ENCODE data around the gene B9D1. TPM values are rescaled to one million over a fixed set of nuclear protein-coding genes. Genes with fewer than 3 reads are reported as not detected.

Gene B9D1
- total and polyA plus RNA-seq, 5 donors from 2014 or later: 1.2 to 2.1 (median 1.6) TPM

DNA sequence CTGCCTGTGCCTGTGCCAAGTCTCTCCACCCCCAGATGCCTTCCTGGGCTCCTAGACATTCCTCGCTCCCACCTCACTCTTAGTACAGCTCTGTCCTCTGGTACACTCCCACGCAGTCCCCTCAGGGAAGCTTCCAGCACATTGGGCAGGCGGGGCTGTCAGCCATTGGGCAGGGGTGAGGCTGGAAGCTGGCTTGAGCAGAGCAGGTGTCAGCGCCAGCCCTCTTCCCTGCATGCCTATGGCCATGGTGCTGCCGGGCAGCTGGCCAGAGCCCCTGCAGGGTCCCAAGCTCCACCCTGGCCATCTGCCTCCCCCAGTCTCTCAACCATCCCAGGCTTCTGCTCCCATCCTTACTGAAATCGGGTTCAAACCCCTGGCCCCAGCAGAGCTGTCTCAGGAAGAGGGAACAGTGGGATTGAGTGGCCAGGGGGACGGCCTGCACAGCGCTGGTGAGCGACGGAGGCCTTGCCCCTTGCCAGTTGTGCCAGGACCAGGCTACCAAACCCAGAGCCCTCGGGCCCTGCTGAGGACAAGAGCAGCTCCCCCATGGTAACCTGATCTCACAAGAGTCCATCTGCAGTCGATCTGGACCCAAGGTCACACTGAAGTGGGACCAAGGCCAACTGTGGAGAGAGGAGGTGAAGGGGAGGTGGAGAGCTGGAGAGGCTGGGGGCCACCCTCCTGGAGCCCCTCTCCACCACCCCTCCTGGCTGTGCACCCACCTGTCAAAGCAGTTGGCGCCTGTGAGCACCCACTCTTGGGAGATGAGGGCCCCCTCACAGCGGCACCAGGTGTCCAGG is 2.4 kb upstream of the B9D1 start:
- ATAC-seq (ENCODE audit: low read depth in 2 of 2) (no peak), DNase-seq (no peak)
- Mint-ChIP-seq H3K27ac (no peak overlapping the region), H3K4me3 (no peak overlapping the region), H3K9me3 (peaks cover 0 to 2% (median 0%) of the 10 kb centered on the region in 7 donors), H3K36me3 (peaks cover 6% of the 10 kb centered on the region), H3K4me1 (peaks cover 8 to 29% (median 16%) of the 10 kb centered on the region in 4 donors), H3K27me3 (peaks cover 13% of the 10 kb centered on the region)
- Histone ChIP-seq H3K4me3 (ENCODE audit: low read depth, low read length) (no peak overlapping the region), H3K4me1 (ENCODE audit: control insufficient read depth, insufficient read depth, low read length, poor library complexity, severe bottlenecking) (peaks cover 22% of the 10 kb centered on the region), H3K9me3 (ENCODE audit: control insufficient read depth in 2 of 2, low read length in 2 of 2) (no peaks in the 10 kb centered on the region), H3K27me3 (ENCODE audit: control insufficient read depth, insufficient read depth, low read length) (no peaks in the 10 kb centered on the region), H3K36me3 (ENCODE audit: control insufficient read depth, insufficient read depth, low read length) (no peaks in the 10 kb centered on the region), H3K27ac (ENCODE audit: insufficient read depth, low read length, poor library complexity, severe bottlenecking) (no peak overlapping the region)

DNA sequence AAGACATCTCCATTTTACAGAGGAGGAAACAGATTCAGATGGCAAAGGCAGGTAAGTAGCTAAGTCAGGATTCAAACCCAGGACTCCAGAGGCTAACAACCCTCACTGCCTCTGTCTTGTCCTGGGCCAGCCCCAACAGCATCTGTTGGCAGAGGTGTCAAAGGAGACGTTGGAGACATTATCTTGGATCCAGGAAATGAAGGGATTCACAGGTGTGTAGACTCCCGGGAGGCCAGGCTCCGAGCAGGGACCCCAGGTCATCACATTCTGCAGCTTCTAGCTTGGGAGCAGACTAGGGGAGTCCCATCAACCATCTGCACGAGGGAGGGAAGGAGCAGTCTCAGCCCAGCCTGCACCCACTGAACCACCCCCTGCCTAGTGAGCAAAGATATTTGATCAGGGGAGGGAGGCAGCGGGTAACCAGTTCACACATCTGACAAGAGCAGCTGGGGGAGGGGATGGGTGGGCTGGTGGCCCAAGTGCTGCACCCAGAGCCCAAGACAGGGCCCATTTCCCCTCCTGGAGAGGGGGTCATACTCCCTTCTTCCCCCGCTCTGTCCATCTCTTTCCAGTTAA is 1.0 kb upstream of the B9D1 start:
- no peak overlapping the region for H3K27ac ChIP-seq (ENCODE audit: insufficient read depth, low read length, poor library complexity, severe bottlenecking)
- DNase-seq (no peak), ATAC-seq (ENCODE audit: low read depth in 2 of 2) (no peak)
- peak overlapping the region; percentile 19 to 88 (median 72) for H3K4me3 Mint-ChIP-seq
- H3K27me3 ChIP-seq (ENCODE audit: control insufficient read depth, insufficient read depth, low read length): no peaks in the 10 kb centered on the region
- no peak overlapping the region for H3K4me3 ChIP-seq (ENCODE audit: low read depth, low read length)
- no peak overlapping the region for H3K27ac Mint-ChIP-seq
- H3K4me1 ChIP-seq (ENCODE audit: control insufficient read depth, insufficient read depth, low read length, poor library complexity, severe bottlenecking): peaks cover 11% of the 10 kb centered on the region
- H3K9me3 Mint-ChIP-seq: peaks cover 0 to 2% (median 0%) of the 10 kb centered on the region in 7 donors
- H3K36me3 Mint-ChIP-seq: no peaks in the 10 kb centered on the region
- H3K27me3 Mint-ChIP-seq: peaks cover 25% of the 10 kb centered on the region
- no peaks in the 10 kb centered on the region for H3K9me3 ChIP-seq (ENCODE audit: control insufficient read depth in 2 of 2, low read length in 2 of 2)
- H3K4me1 Mint-ChIP-seq: peaks cover 0 to 16% (median 7%) of the 10 kb centered on the region in 4 donors
- H3K36me3 ChIP-seq (ENCODE audit: control insufficient read depth, insufficient read depth, low read length): no peaks in the 10 kb centered on the region

DNA sequence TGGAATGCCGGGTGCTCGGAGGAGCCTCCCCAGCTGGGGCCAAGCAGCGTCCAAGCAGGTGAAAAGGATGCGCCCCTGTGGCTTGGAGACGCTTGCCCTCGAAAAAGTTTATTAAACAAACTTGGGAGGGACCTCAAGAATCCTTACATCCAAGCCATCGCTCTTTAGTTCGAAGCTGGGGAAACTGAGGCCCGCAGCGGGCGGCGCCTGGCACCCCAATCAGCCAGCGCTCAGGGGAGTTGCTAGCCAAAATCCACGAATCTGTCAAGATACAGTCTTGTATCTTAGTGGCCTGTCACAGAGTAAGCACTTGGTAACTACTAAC is 553 bp upstream of the B9D1 start:
- peak overlapping the region; percentile 76 for H3K27ac ChIP-seq (ENCODE audit: insufficient read depth, low read length, poor library complexity, severe bottlenecking)
- peaks cover 27% of the 10 kb centered on the region for H3K27me3 Mint-ChIP-seq
- H3K4me3 Mint-ChIP-seq: peak overlapping the region; percentile 87 to 95 (median 91)
- H3K36me3 ChIP-seq (ENCODE audit: control insufficient read depth, insufficient read depth, low read length): no peaks in the 10 kb centered on the region
- no peaks in the 10 kb centered on the region for H3K27me3 ChIP-seq (ENCODE audit: control insufficient read depth, insufficient read depth, low read length)
- peaks cover 0 to 2% (median 0%) of the 10 kb centered on the region in 7 donors for H3K9me3 Mint-ChIP-seq
- H3K9me3 ChIP-seq (ENCODE audit: control insufficient read depth in 2 of 2, low read length in 2 of 2): no peaks in the 10 kb centered on the region
- H3K36me3 Mint-ChIP-seq: no peaks in the 10 kb centered on the region
- ATAC-seq (ENCODE audit: low read depth in 2 of 2): no peak
- peaks cover 11% of the 10 kb centered on the region for H3K4me1 ChIP-seq (ENCODE audit: control insufficient read depth, insufficient read depth, low read length, poor library complexity, severe bottlenecking)
- no peak for DNase-seq
- peaks cover 0 to 16% (median 7%) of the 10 kb centered on the region in 4 donors for H3K4me1 Mint-ChIP-seq
- H3K27ac Mint-ChIP-seq: peak overlapping the region in 1 of 3 donors; percentile 82
- H3K4me3 ChIP-seq (ENCODE audit: low read depth, low read length): no peak overlapping the region

DNA sequence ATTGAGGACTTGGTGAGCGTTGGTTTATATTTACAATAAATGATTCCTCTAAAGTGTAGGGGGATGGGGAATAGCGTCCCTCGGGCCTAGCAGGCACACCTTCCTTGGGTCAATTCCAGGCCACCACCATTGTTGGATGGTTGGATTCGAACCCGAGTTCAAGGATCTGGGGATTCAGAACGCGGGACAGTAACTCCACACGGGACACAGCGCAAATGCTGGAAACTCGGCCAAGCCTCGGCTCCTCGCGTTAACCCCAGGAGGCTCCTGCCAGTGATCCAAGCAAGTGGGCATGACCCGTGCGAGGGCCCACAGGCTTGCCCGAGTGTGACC is 613 bp downstream of the B9D1 start:
- H3K27ac ChIP-seq (ENCODE audit: insufficient read depth, low read length, poor library complexity, severe bottlenecking): peak overlapping the region; percentile 76
- Mint-ChIP-seq H3K4me3 (peak overlapping the region; percentile 76 to 81 (median 80)), H3K27ac (peak overlapping the region in 2 of 3 donors; percentile 33 to 62), H3K9me3 (peaks cover 0 to 2% (median 0%) of the 10 kb centered on the region in 7 donors), H3K36me3 (no peaks in the 10 kb centered on the region), H3K27me3 (peaks cover 27% of the 10 kb centered on the region), H3K4me1 (peaks cover 0 to 15% (median 2%) of the 10 kb centered on the region in 4 donors)
- H3K4me3 ChIP-seq (ENCODE audit: low read depth, low read length): peak overlapping the region; percentile 52
- H3K27me3 ChIP-seq (ENCODE audit: control insufficient read depth, insufficient read depth, low read length): no peaks in the 10 kb centered on the region
- H3K36me3 ChIP-seq (ENCODE audit: control insufficient read depth, insufficient read depth, low read length): no peaks in the 10 kb centered on the region
- DNase-seq (no peak), ATAC-seq (ENCODE audit: low read depth in 2 of 2) (no peak)
- no peaks in the 10 kb centered on the region for H3K9me3 ChIP-seq (ENCODE audit: control insufficient read depth in 2 of 2, low read length in 2 of 2)
- H3K4me1 ChIP-seq (ENCODE audit: control insufficient read depth, insufficient read depth, low read length, poor library complexity, severe bottlenecking): peaks cover 11% of the 10 kb centered on the region

DNA sequence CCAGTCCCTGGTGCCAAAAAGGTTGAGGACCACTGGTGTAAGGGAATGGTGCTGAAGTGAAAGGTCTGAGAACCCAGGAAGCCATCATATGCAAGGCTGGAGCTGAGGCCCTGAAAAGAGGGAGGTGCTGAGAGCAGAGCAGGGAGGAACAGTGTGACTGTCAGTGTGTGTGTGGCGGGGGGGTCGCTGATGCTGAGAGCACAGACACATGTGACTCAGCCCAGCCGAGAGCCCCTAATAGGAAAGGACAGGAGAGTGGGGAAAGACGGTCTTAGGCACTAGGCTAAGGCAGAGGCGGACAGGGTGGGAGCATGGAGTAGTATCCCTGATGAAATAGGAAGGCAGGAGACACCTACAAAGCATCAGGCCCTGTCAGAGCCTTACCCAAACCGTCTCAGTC is 1.2 kb downstream of the B9D1 start:
- H3K36me3 Mint-ChIP-seq: no peaks in the 10 kb centered on the region
- H3K4me3 ChIP-seq (ENCODE audit: low read depth, low read length): no peak overlapping the region
- peak overlapping the region in 1 of 3 donors; percentile 33 for H3K27ac Mint-ChIP-seq
- no peak for DNase-seq
- H3K36me3 ChIP-seq (ENCODE audit: control insufficient read depth, insufficient read depth, low read length): no peaks in the 10 kb centered on the region
- H3K4me1 ChIP-seq (ENCODE audit: control insufficient read depth, insufficient read depth, low read length, poor library complexity, severe bottlenecking): peaks cover 11% of the 10 kb centered on the region
- H3K27me3 ChIP-seq (ENCODE audit: control insufficient read depth, insufficient read depth, low read length): no peaks in the 10 kb centered on the region
- no peaks in the 10 kb centered on the region for H3K9me3 ChIP-seq (ENCODE audit: control insufficient read depth in 2 of 2, low read length in 2 of 2)
- H3K4me1 Mint-ChIP-seq: peaks cover 0 to 11% (median 2%) of the 10 kb centered on the region in 4 donors
- no peak for ATAC-seq (ENCODE audit: low read depth in 2 of 2)
- H3K27me3 Mint-ChIP-seq: peaks cover 27% of the 10 kb centered on the region
- H3K4me3 Mint-ChIP-seq: peak overlapping the region; percentile 32 to 76 (median 47)
- peaks cover 0 to 2% (median 0%) of the 10 kb centered on the region in 7 donors for H3K9me3 Mint-ChIP-seq
- H3K27ac ChIP-seq (ENCODE audit: insufficient read depth, low read length, poor library complexity, severe bottlenecking): no peak overlapping the region

DNA sequence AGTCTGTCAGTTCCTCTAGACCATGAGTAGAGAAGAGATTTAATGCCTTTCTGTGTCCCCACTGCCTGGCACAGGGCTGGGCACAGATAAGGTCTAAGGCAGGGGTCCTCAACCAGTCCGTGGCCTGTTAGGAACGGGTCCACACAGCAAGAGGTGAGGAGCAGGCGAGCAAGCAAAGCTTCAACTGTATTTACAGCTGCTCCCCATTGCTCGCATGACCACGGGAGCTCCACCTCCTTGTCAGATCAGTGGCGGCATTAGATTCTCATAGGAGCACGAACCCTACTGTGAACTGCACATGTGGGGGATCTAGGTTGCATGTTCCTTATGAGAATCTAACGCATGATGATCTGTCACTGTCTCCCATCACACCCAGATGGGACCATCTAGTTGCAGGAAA is 1.8 kb downstream of the B9D1 start:
- H3K27ac Mint-ChIP-seq: no peak overlapping the region
- H3K4me1 ChIP-seq (ENCODE audit: control insufficient read depth, insufficient read depth, low read length, poor library complexity, severe bottlenecking): peaks cover 11% of the 10 kb centered on the region
- ATAC-seq (ENCODE audit: low read depth in 2 of 2) (no peak), DNase-seq (no peak)
- peaks cover 27% of the 10 kb centered on the region for H3K27me3 Mint-ChIP-seq
- H3K27ac ChIP-seq (ENCODE audit: insufficient read depth, low read length, poor library complexity, severe bottlenecking): no peak overlapping the region
- H3K9me3 ChIP-seq (ENCODE audit: control insufficient read depth in 2 of 2, low read length in 2 of 2): no peaks in the 10 kb centered on the region
- H3K4me1 Mint-ChIP-seq: peaks cover 0 to 11% (median 2%) of the 10 kb centered on the region in 4 donors
- H3K9me3 Mint-ChIP-seq: no peaks in the 10 kb centered on the region
- peak overlapping the region in 1 of 4 donors; percentile 76 for H3K4me3 Mint-ChIP-seq
- no peaks in the 10 kb centered on the region for H3K36me3 Mint-ChIP-seq
- H3K27me3 ChIP-seq (ENCODE audit: control insufficient read depth, insufficient read depth, low read length): no peaks in the 10 kb centered on the region
- H3K36me3 ChIP-seq (ENCODE audit: control insufficient read depth, insufficient read depth, low read length): no peaks in the 10 kb centered on the region
- H3K4me3 ChIP-seq (ENCODE audit: low read depth, low read length): no peak overlapping the region

DNA sequence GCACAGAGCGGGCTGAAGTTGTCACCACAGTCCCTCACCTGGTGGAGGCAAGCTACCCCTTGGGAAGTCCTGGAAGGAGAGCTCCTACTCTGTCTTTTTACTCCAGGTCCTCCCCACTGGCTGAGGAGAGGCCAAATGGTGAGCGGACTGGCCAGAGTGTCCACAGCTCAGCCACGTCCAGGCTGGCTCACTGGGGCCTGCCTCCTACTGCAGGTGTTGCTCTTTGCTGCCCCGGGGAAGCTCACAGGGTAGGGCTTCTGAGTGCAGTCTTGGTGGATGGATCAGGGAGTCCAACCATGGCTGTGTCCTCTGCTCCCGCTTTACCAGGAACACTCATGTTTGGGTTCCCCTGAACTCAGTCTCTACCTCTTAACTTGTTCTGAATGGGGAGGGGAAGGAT is 2.7 kb downstream of the B9D1 start:
- Histone ChIP-seq H3K27ac (ENCODE audit: insufficient read depth, low read length, poor library complexity, severe bottlenecking) (no peak overlapping the region), H3K4me3 (ENCODE audit: low read depth, low read length) (no peak overlapping the region), H3K4me1 (ENCODE audit: control insufficient read depth, insufficient read depth, low read length, poor library complexity, severe bottlenecking) (peaks cover 11% of the 10 kb centered on the region), H3K9me3 (ENCODE audit: control insufficient read depth in 2 of 2, low read length in 2 of 2) (no peaks in the 10 kb centered on the region), H3K27me3 (ENCODE audit: control insufficient read depth, insufficient read depth, low read length) (no peaks in the 10 kb centered on the region), H3K36me3 (ENCODE audit: control insufficient read depth, insufficient read depth, low read length) (no peaks in the 10 kb centered on the region)
- H3K36me3 Mint-ChIP-seq: no peaks in the 10 kb centered on the region
- peaks cover 0 to 11% (median 2%) of the 10 kb centered on the region in 4 donors for H3K4me1 Mint-ChIP-seq
- peaks cover 29% of the 10 kb centered on the region for H3K27me3 Mint-ChIP-seq
- no peaks in the 10 kb centered on the region for H3K9me3 Mint-ChIP-seq
- H3K27ac Mint-ChIP-seq: no peak overlapping the region
- peak overlapping the region in 1 of 4 donors; percentile 84 for H3K4me3 Mint-ChIP-seq
- DNase-seq (no peak), ATAC-seq (ENCODE audit: low read depth in 2 of 2) (no peak)

Data from CD4-positive, CD25-positive, alpha-beta regulatory T cell (primary cell).